SK-N-SH treated with all-trans-retinoic acid at 6 μM for 48 hours (cell line): ENCODE data around the gene AP1S1.
"Not testable (repeated sequence)": the region's sequence is repeated elsewhere in the genome, so short reads cannot be mapped to it uniquely, and the experiment has no call there.

ENCODE experiments used
- ATAC-seq: fragments of 200-7000 bp; cut with Tn5 transposase; 3 replicates; pipeline ENCODE4 v1.9.1; 2020; ENCODE audit warnings: mild to moderate bottlenecking, moderate library complexity
- ARNTL ChIP-seq: fragments of 450-650 bp; formaldehyde crosslinking; IDR thresholded peaks from 2 replicates; pipeline ENCODE4 v1.5.0; 2020; ENCODE audit warnings: low read depth, mild to moderate bottlenecking, moderate library complexity, borderline replicate concordance
- BACH2 ChIP-seq: fragments of 250-450 bp; sonication (Bioruptor Pico); IDR thresholded peaks from 2 replicates; pipeline ENCODE4 v1.9.0; 2021; ENCODE audit warnings: mild to moderate bottlenecking, borderline replicate concordance
- CSDC2 ChIP-seq: fragments of 250-450 bp; sonication (Bioruptor Pico); IDR thresholded peaks from 2 replicates; pipeline ENCODE4 v1.5.0; 2020; ENCODE audit warnings: mild to moderate bottlenecking, moderate library complexity
- GLIS3 ChIP-seq: fragments of 250-450 bp; sonication (Bioruptor Pico); IDR thresholded peaks from 2 replicates; pipeline ENCODE4 v1.5.0; 2020; ENCODE audit warnings: mild to moderate bottlenecking, moderate library complexity
- ISL1 ChIP-seq: fragments of 250-450 bp; sonication (Bioruptor Pico); IDR thresholded peaks from 2 replicates; pipeline ENCODE4 v2.1.2; 2022; ENCODE audit warnings: mild to moderate bottlenecking, moderate library complexity
- OSR1 ChIP-seq: fragments of 250-450 bp; sonication (Bioruptor Pico); IDR thresholded peaks from 2 replicates; pipeline ENCODE4 v1.8.0; 2022; ENCODE audit warnings: moderate library complexity, mild to moderate bottlenecking, inconsistent platforms
- PPARA ChIP-seq: fragments of 250-450 bp; sonication (Bioruptor Pico); IDR thresholded peaks from 2 replicates; pipeline ENCODE4 v1.5.0; 2020; ENCODE audit warnings: mild to moderate bottlenecking, borderline replicate concordance
- RARB ChIP-seq: fragments of 250-450 bp; sonication (Bioruptor Pico); IDR thresholded peaks from 2 replicates; pipeline ENCODE4 v1.8.0; 2021; ENCODE audit warnings: mild to moderate bottlenecking, moderate library complexity
- SNAI2 ChIP-seq: fragments of 250-450 bp; sonication (Bioruptor Pico); IDR thresholded peaks from 2 replicates; pipeline ENCODE4 v1.5.0; 2020; ENCODE audit warnings: mild to moderate bottlenecking, moderate library complexity
- TCF4 ChIP-seq: fragments of 250-450 bp; sonication (Bioruptor Pico); IDR thresholded peaks from 2 replicates; pipeline ENCODE4 v1.8.0; 2021; ENCODE audit warnings: mild to moderate bottlenecking, moderate library complexity, borderline replicate concordance
- TOX ChIP-seq: fragments of 250-450 bp; sonication (Bioruptor Pico); IDR thresholded peaks from 2 replicates; pipeline ENCODE4 v1.8.0; 2021; ENCODE audit warnings: mild to moderate bottlenecking, moderate library complexity, borderline replicate concordance
- ZC3H10 ChIP-seq: fragments of 250-450 bp; sonication (Bioruptor Pico); IDR thresholded peaks from 2 replicates; pipeline ENCODE4 v1.5.1; 2021; ENCODE audit warnings: mild to moderate bottlenecking, moderate library complexity
- ZFP3 ChIP-seq: fragments of 250-450 bp; sonication (Bioruptor Pico); IDR thresholded peaks from 2 replicates; pipeline ENCODE4 v1.5.0; 2020; ENCODE audit warnings: mild to moderate bottlenecking, moderate library complexity
- ZFP30 ChIP-seq: fragments of 450-650 bp; formaldehyde crosslinking; IDR thresholded peaks from 2 replicates; pipeline ENCODE4 v1.5.0; 2022; ENCODE audit warnings: mild to moderate bottlenecking, moderate library complexity
- ZNF565 ChIP-seq: fragments of 450-650 bp; formaldehyde crosslinking; conservative IDR thresholded peaks from 2 replicates; pipeline ENCODE4 v1.5.0; 2020; ENCODE audit warnings: low read depth, mild to moderate bottlenecking, moderate library complexity
- ZNF70 ChIP-seq: fragments of 450-650 bp; formaldehyde crosslinking; IDR thresholded peaks from 2 replicates; pipeline ENCODE4 v1.5.0; 2020; ENCODE audit warnings: mild to moderate bottlenecking, moderate library complexity
- ZNF8 ChIP-seq: fragments of 450-650 bp; formaldehyde crosslinking; IDR thresholded peaks from 2 replicates; pipeline ENCODE4 v1.5.0; 2020; ENCODE audit warnings: mild to moderate bottlenecking, moderate library complexity
- TF ChIP-seq, protein P1 (sequence below): fragments of 250-450 bp; sonication (Bioruptor Pico); IDR thresholded peaks from 2 replicates; pipeline ENCODE4 v1.8.0; 2021; ENCODE audit warnings: low read depth, mild to moderate bottlenecking, moderate library complexity, borderline replicate concordance
- TF ChIP-seq, protein P2 (sequence below): fragments of 250-450 bp; sonication (Bioruptor Pico); IDR thresholded peaks from 2 replicates; pipeline ENCODE4 v1.5.1; 2020; ENCODE audit warnings: low read depth, mild to moderate bottlenecking, moderate library complexity
- TF ChIP-seq, protein P3 (sequence below): fragments of 250-450 bp; sonication (Bioruptor Pico); IDR thresholded peaks from 2 replicates; pipeline ENCODE4 v1.8.0; 2020; ENCODE audit warnings: mild to moderate bottlenecking, moderate library complexity, borderline replicate concordance
- TF ChIP-seq, protein P4 (sequence below): fragments of 250-450 bp; sonication (Bioruptor Pico); IDR thresholded peaks from 2 replicates; pipeline ENCODE4 v1.5.1; 2021; ENCODE audit warnings: mild to moderate bottlenecking, moderate library complexity
- TF ChIP-seq, protein P5 (sequence below): fragments of 250-450 bp; sonication (Bioruptor Pico); IDR thresholded peaks from 2 replicates; pipeline ENCODE4 v1.5.0; 2020; ENCODE audit warnings: mild to moderate bottlenecking, moderate library complexity

Gene AP1S1

DNA sequence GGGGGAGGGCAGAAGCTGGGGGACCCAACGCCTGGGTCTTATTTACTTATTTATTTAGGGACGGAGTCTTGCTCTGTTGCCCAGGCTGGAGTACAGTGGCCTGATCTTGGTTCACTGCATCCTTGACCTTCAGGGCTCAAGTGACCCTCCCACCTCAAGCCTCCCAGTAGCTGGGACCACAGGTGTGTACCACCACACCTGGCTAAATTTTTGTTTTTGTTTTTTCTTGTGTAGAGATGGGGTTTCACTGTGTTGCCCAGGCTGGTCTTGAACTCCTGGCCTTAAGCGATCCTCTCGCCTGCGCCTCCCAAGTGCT lies 48.3 kb downstream of the AP1S1 start:
- TF ChIP-seq ARNTL (CRISPR knock-in tag) (no peak), TOX (no peak), CSDC2 (CRISPR knock-in tag) (no peak), GLIS3 (CRISPR knock-in tag) (no peak), OSR1 (CRISPR knock-in tag) (no peak), ZFP3 (CRISPR knock-in tag) (no peak), SNAI2 (CRISPR knock-in tag) (no peak), ISL1 (no peak), ZFP30 (CRISPR knock-in tag) (no peak), ZNF70 (CRISPR knock-in tag) (no peak), ZNF565 (CRISPR knock-in tag) (no peak), ZC3H10 (no peak), RARB (no peak), ZNF8 (CRISPR knock-in tag) (no peak)
- TF ChIP-seq, protein P1, sequence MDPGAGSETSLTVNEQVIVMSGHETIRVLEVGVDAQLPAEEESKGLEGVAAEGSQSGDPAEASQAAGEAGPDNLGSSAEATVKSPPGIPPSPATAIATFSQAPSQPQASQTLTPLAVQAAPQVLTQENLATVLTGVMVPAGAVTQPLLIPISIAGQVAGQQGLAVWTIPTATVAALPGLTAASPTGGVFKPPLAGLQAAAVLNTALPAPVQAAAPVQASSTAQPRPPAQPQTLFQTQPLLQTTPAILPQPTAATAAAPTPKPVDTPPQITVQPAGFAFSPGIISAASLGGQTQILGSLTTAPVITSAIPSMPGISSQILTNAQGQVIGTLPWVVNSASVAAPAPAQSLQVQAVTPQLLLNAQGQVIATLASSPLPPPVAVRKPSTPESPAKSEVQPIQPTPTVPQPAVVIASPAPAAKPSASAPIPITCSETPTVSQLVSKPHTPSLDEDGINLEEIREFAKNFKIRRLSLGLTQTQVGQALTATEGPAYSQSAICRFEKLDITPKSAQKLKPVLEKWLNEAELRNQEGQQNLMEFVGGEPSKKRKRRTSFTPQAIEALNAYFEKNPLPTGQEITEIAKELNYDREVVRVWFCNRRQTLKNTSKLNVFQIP, result no peak
- TF ChIP-seq, protein P2, sequence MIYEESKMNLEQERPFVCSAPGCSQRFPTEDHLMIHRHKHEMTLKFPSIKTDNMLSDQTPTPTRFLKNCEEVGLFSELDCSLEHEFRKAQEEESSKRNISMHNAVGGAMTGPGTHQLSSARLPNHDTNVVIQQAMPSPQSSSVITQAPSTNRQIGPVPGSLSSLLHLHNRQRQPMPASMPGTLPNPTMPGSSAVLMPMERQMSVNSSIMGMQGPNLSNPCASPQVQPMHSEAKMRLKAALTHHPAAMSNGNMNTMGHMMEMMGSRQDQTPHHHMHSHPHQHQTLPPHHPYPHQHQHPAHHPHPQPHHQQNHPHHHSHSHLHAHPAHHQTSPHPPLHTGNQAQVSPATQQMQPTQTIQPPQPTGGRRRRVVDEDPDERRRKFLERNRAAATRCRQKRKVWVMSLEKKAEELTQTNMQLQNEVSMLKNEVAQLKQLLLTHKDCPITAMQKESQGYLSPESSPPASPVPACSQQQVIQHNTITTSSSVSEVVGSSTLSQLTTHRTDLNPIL (CRISPR knock-in tag), result no peak
- TF ChIP-seq, protein P3, sequence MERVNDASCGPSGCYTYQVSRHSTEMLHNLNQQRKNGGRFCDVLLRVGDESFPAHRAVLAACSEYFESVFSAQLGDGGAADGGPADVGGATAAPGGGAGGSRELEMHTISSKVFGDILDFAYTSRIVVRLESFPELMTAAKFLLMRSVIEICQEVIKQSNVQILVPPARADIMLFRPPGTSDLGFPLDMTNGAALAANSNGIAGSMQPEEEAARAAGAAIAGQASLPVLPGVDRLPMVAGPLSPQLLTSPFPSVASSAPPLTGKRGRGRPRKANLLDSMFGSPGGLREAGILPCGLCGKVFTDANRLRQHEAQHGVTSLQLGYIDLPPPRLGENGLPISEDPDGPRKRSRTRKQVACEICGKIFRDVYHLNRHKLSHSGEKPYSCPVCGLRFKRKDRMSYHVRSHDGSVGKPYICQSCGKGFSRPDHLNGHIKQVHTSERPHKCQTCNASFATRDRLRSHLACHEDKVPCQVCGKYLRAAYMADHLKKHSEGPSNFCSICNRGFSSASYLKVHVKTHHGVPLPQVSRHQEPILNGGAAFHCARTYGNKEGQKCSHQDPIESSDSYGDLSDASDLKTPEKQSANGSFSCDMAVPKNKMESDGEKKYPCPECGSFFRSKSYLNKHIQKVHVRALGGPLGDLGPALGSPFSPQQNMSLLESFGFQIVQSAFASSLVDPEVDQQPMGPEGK (CRISPR knock-in tag), result no peak
- TF ChIP-seq, protein P4, sequence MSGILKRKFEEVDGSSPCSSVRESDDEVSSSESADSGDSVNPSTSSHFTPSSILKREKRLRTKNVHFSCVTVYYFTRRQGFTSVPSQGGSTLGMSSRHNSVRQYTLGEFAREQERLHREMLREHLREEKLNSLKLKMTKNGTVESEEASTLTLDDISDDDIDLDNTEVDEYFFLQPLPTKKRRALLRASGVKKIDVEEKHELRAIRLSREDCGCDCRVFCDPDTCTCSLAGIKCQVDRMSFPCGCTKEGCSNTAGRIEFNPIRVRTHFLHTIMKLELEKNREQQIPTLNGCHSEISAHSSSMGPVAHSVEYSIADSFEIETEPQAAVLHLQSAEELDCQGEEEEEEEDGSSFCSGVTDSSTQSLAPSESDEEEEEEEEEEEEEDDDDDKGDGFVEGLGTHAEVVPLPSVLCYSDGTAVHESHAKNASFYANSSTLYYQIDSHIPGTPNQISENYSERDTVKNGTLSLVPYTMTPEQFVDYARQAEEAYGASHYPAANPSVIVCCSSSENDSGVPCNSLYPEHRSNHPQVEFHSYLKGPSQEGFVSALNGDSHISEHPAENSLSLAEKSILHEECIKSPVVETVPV (CRISPR knock-in tag), result no peak
- no peak for ATAC-seq

DNA sequence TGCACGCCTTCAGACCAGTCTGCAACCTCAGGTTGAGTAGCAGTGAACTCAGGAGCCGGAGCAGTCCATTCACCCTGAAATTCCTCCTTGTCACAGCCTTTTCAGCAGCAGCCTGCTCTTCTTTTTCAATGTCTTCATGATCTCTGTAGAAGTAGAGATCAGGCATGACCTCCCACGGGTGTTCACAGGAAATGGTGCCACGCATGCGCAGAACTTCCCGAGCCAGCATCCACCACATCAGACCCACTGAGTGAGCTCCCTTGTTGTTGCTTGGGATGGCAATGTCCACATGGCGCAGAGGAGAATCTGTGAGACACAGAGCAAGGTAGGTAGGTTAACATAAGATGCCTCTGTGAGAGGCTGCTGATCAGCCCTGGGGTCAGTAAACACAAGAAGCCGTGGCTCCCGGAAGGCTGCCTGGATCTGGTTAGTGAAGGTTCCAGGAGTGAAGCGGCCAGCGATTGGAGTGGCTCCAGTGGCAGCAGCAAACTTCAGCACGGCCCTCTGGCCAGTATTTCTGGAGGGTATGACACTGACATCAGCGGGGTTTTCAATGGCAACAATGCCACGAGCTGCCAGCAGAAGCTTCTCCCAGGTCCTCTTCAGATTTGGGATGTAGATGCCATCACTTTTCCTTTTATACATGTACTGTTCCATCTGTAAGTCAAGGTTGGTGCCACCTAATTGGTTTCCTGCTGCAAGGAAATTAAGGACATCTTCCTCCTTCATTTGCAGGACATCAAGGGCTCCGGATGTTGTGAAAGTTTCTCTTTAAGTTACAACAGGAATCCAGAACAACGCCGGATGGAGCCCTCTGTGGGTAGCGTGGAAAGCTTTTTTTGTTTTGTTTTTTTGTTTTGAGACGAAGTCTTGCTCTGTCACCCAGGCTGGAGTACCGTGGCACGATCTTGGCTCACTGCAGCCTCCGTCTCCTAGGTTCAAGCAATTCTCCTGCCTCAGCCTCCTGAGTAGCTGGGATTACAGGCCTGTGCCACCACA lies 49.8 kb downstream of the AP1S1 start:
- not testable (repeated sequence) for ATAC-seq

DNA sequence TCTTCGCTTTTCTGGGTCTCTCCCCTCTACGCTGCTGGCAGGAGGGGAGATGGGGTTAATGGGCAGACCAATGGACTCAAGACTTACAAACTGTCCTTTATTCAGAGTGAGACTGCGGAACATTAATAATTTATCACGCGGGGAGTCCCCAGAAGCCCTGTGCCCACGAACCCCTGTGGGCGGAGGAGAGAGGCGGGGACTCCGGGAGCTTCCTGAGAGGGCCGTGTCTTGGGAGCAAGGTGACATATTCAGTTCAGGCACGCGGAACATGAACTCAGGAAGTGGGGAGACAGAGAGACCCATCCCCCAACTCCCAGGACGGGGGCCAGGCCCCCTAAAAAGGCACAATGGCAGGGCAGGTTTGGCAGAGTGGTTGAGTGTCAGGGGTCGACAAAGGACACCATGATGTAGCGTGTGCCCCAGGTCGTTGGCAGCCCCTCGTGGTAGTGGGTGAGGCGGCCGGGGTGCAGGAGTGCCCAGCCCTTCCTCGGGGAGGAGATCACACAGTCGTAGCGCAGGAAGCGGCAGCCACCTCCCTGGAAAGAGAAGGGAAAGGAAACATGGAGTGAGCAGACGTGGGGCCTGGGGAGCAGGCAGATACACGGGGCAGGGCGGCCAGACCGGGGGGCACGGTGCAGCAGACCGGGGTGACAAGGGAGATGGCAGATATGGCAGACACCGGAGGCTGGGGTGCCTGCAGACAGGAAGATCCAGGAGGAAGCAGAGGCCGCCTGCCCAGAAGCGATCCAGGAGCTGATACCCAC lies 51.8 kb downstream of the AP1S1 start:
- TF ChIP-seq BACH2 (CRISPR knock-in tag) (no peak), OSR1 (CRISPR knock-in tag) (no peak), RARB (no peak), PPARA (CRISPR knock-in tag) (no peak), TCF4 (no peak), ZFP3 (CRISPR knock-in tag) (no peak)
- no peak for ATAC-seq

DNA sequence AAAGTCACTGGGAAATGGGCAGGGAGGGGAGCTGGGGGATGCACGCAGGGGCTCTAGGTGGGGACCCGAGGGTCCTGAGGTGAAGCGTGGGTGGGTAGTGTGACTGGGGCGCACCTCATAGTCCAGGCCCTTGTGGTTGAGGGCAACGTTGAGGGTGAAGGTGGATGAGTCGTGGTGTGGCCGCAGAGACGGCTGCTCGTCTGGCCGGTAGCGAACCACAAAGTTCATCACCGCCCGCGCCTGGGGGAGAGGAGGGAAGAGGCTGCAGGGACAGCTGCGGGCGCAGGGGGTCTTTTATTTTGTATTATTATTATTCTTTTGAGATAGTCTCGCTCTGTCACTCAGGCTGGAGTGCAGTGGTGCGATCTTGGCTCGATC lies 52.4 kb downstream of the AP1S1 start:
- ATAC-seq, result no peak
- TF ChIP-seq RARB, result no peak
- TF ChIP-seq, protein P2 (CRISPR knock-in tag), result no peak
- TF ChIP-seq OSR1 (CRISPR knock-in tag), result no peak
- no peak for TF ChIP-seq ZNF70 (CRISPR knock-in tag)
- TF ChIP-seq, protein P3 (CRISPR knock-in tag), result no peak
- TF ChIP-seq SNAI2 (CRISPR knock-in tag), result no peak
- TF ChIP-seq, protein P5, sequence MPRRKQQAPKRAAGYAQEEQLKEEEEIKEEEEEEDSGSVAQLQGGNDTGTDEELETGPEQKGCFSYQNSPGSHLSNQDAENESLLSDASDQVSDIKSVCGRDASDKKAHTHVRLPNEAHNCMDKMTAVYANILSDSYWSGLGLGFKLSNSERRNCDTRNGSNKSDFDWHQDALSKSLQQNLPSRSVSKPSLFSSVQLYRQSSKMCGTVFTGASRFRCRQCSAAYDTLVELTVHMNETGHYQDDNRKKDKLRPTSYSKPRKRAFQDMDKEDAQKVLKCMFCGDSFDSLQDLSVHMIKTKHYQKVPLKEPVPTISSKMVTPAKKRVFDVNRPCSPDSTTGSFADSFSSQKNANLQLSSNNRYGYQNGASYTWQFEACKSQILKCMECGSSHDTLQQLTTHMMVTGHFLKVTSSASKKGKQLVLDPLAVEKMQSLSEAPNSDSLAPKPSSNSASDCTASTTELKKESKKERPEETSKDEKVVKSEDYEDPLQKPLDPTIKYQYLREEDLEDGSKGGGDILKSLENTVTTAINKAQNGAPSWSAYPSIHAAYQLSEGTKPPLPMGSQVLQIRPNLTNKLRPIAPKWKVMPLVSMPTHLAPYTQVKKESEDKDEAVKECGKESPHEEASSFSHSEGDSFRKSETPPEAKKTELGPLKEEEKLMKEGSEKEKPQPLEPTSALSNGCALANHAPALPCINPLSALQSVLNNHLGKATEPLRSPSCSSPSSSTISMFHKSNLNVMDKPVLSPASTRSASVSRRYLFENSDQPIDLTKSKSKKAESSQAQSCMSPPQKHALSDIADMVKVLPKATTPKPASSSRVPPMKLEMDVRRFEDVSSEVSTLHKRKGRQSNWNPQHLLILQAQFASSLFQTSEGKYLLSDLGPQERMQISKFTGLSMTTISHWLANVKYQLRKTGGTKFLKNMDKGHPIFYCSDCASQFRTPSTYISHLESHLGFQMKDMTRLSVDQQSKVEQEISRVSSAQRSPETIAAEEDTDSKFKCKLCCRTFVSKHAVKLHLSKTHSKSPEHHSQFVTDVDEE (CRISPR knock-in tag), result no peak
- TF ChIP-seq ARNTL (CRISPR knock-in tag), result no peak
- no peak for TF ChIP-seq ZNF8 (CRISPR knock-in tag)
